BE2C (cell line): ENCODE results near the gene CPNE4.

Experiments used
- DNase-seq: peaks from one replicate; pipeline ENCODE4 v3.0.0-alpha.2; 2020
- H3K27me3 ChIP-seq: fragments of 250-450 bp; sonication (Bioruptor Pico); 2 replicates; pipeline ENCODE4 v1.5.1; 2020; ENCODE audit warnings: mild to moderate bottlenecking
- H3K36me3 ChIP-seq: fragments of 250-450 bp; sonication (Bioruptor Pico); 2 replicates; pipeline ENCODE4 v1.5.1; 2020; ENCODE audit warnings: mild to moderate bottlenecking
- H3K4me1 ChIP-seq: fragments of 250-450 bp; sonication (Bioruptor Pico); 2 replicates; pipeline ENCODE4 v1.5.1; 2020
- H3K4me3 ChIP-seq: 2 replicates; pipeline ENCODE4 v1.5.1; 2011; ENCODE audit warnings: low read depth, low read length
- H3K9me3 ChIP-seq: fragments of 250-450 bp; sonication (Bioruptor Pico); 2 replicates; pipeline ENCODE4 v1.5.1; 2020
- TF ChIP-seq, protein P1 (sequence below): IDR thresholded peaks from 2 replicates; pipeline ENCODE4 v1.5.1; 2012; ENCODE audit warnings: mild to moderate bottlenecking, low read depth, low read length

Gene CPNE4

GRCh38 chr3:131733086-131733841 lies 301.6 kb downstream of the CPNE4 start:
- peaks cover 36% of the 10 kb centered on the region for H3K4me1 ChIP-seq

DNA sequence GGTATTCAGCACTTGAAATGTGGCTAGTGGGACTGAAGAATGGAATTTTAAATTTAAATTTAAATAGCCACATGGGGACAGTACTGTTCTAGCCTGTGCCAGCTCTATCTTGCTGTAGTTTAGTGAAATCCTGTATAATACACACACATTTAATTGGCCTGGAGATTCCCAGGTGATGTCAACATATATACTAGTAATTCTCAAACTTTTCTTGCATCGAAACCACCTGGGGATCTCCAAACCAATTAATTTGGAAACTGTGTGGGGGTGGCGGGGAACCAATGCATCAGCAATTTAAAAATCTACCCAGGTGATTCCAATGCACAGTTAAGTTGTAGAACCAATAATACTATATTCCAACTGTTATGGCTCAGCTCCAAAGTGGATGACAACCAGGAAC lies 303.1 kb downstream of the CPNE4 start:
- no peak for DNase-seq
- Histone ChIP-seq H3K4me3 (no peak overlapping the region), H3K4me1 (peaks cover 31% of the 10 kb centered on the region), H3K36me3 (no peaks in the 10 kb centered on the region), H3K27me3 (no peaks in the 10 kb centered on the region), H3K9me3 (no peaks in the 10 kb centered on the region)
- TF ChIP-seq, protein P1, sequence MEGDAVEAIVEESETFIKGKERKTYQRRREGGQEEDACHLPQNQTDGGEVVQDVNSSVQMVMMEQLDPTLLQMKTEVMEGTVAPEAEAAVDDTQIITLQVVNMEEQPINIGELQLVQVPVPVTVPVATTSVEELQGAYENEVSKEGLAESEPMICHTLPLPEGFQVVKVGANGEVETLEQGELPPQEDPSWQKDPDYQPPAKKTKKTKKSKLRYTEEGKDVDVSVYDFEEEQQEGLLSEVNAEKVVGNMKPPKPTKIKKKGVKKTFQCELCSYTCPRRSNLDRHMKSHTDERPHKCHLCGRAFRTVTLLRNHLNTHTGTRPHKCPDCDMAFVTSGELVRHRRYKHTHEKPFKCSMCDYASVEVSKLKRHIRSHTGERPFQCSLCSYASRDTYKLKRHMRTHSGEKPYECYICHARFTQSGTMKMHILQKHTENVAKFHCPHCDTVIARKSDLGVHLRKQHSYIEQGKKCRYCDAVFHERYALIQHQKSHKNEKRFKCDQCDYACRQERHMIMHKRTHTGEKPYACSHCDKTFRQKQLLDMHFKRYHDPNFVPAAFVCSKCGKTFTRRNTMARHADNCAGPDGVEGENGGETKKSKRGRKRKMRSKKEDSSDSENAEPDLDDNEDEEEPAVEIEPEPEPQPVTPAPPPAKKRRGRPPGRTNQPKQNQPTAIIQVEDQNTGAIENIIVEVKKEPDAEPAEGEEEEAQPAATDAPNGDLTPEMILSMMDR: no peak

More at GRCh38 chr3:131733086-131733841, 301.6 kb downstream of the CPNE4 start:
- TF ChIP-seq, protein P1: no peak
- Histone ChIP-seq H3K4me3 (no peak overlapping the region), H3K27me3 (no peaks in the 10 kb centered on the region), H3K36me3 (no peaks in the 10 kb centered on the region), H3K9me3 (no peaks in the 10 kb centered on the region)
- DNase-seq: no peak

DNA sequence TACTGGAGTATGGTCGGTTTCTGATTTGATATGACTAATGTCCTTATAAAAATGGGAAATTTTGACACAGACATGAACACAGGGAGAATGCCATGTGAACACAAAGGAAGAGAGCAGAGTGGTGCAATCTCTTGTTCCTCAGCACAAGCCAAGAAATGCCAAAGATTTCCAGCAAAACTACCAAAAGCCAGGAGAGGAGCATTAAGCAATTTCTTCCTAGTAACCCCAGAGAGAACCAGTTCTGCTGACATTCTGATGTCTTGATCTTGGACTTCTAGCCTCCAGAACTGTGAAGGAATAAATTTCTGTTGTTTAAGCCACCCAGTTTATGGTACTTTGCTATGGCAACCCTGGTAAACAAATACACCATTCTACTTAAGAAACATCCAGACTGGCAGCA lies 304.2 kb downstream of the CPNE4 start:
- Histone ChIP-seq H3K4me1 (peaks cover 33% of the 10 kb centered on the region), H3K27me3 (no peaks in the 10 kb centered on the region), H3K36me3 (no peaks in the 10 kb centered on the region), H3K4me3 (no peak overlapping the region), H3K9me3 (no peaks in the 10 kb centered on the region)
- DNase-seq: no peak
- TF ChIP-seq, protein P1: no peak

DNA sequence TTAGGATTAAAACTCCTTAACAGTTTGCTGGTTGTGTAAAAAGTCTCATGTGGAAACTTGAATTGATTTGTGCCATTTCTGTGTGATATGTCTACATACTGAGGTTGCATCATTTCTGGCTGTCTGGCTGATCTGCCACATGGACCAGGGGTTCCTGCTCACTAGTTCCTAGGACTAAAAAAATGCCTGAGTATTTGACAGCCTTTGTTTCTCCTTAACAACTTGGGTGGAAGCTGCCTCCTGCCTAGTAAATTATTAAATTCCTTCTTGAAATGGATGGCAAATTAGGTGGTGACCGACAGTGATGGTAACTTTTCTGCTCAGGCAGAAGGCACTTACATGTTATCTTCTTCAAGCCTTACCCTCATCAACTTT lies 305.2 kb downstream of the CPNE4 start:
- H3K4me3 ChIP-seq: no peak overlapping the region
- DNase-seq: peak; percentile 48
- no peaks in the 10 kb centered on the region for H3K36me3 ChIP-seq
- no peaks in the 10 kb centered on the region for H3K9me3 ChIP-seq
- TF ChIP-seq, protein P1: no peak
- peaks cover 33% of the 10 kb centered on the region for H3K4me1 ChIP-seq
- no peaks in the 10 kb centered on the region for H3K27me3 ChIP-seq

DNA sequence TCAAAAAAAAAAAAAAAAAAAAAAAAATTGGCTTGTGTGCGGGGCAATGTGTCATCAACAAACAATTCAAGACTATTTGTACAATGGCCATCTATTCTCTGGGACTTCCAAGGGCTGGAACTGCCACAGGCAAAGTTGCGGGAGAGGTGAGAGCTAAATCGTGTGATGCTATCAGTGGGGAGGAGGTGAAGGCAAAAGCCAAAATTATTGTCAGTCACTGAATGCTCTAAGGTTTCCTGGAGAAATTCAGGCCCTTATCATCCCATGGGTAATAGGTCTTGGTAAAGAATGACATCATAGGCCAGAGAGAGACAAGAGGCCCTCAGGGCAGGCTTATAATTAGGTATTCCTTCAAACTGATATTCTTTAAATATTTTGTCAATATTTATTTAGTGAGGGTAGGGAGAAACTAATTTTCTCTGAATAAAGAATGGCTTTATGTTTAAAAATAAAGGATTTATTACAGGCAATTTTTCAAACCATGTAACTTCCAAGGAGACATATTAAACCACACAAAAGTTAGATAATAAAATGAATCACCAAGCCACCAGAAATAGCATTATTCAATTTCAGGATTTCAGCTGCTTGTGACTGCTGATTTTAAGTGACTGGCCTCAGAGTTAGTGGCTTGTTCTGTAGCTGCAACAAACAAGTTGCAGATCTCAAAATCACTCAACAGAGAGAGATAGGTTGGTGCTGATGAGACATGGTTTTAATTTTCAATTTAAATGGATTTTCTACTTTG lies 305.7 kb downstream of the CPNE4 start:
- no peaks in the 10 kb centered on the region for H3K27me3 ChIP-seq
- H3K9me3 ChIP-seq: no peaks in the 10 kb centered on the region
- no peak overlapping the region for H3K4me3 ChIP-seq
- TF ChIP-seq, protein P1: no peak
- peak; percentile 66 for DNase-seq
- peaks cover 33% of the 10 kb centered on the region for H3K4me1 ChIP-seq
- H3K36me3 ChIP-seq: no peaks in the 10 kb centered on the region

DNA sequence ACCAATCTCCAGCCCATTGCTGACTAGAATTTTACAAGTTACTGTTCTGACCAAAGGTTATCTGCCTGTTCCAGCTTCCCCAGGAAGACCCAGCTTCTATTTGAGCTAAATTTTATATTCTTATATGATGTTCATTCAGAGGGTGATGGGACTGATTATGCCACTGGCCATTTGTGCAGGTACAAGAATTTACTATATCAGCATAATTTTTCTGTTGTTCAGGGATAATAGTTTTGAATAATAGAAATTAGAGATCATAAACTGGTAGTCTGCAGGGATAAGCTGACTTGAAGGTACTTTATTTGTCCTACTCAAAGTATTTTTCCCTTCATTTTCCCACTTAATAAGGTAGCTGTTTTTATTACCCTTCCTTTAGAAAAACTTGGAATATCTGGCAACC lies 309.4 kb downstream of the CPNE4 start:
- H3K27me3 ChIP-seq: no peaks in the 10 kb centered on the region
- peaks cover 27% of the 10 kb centered on the region for H3K4me1 ChIP-seq
- DNase-seq: no peak
- TF ChIP-seq, protein P1: no peak
- no peaks in the 10 kb centered on the region for H3K9me3 ChIP-seq
- H3K4me3 ChIP-seq: no peak overlapping the region
- no peaks in the 10 kb centered on the region for H3K36me3 ChIP-seq
